CD4-positive, CD25-positive, alpha-beta regulatory T cell (primary cell): ENCODE data around the gene MAMSTR. TPM values are rescaled to one million over a fixed set of nuclear protein-coding genes. Genes with fewer than 3 reads are reported as not detected.

Experiments used
- ATAC-seq, 2 donors: fragments of 150-1000 bp; cut with Tn5 transposase; one replicate each; pipeline ENCODE4 v1.10.0; 2021; ENCODE audit warnings: low read depth in 2 of 2, moderate number of reproducible peaks in 2 of 2, moderate library complexity in 1 of 2
- DNase-seq, 3 donors: peaks; one replicate each; pipeline versions ENCODE4 v3.0.0 to v3.0.0-alpha.2; 2012 to 2022; ENCODE audit warnings: mixed read lengths in 1 of 3
- H3K27ac ChIP-seq: one replicate; pipeline ENCODE4 v1.7.0; 2013; ENCODE audit warnings: mild to moderate bottlenecking, low read length; ENCODE audit not compliant: insufficient read depth, poor library complexity, severe bottlenecking
- H3K27me3 ChIP-seq: one replicate; pipeline ENCODE4 v1.7.0; 2013; ENCODE audit warnings: low read length; ENCODE audit not compliant: control insufficient read depth, insufficient read depth
- H3K36me3 ChIP-seq: one replicate; pipeline ENCODE4 v1.7.0; 2013; ENCODE audit warnings: mild to moderate bottlenecking, low read length, moderate library complexity; ENCODE audit not compliant: control insufficient read depth, insufficient read depth
- H3K4me1 ChIP-seq: 2 replicates; pipeline ENCODE4 v1.7.0; 2013; ENCODE audit warnings: mild to moderate bottlenecking, low read length; ENCODE audit not compliant: insufficient read depth, control insufficient read depth, poor library complexity, severe bottlenecking
- H3K4me3 ChIP-seq: one replicate; pipeline ENCODE4 v1.7.0; 2013; ENCODE audit warnings: low read depth, mild to moderate bottlenecking, low read length, moderate library complexity
- H3K9me3 ChIP-seq, 2 experiments: 1 replicate in 1 of 2; 2 replicates in 1 of 2; pipeline ENCODE4 v1.7.0; 2013; ENCODE audit warnings: low read length in 2 of 2, mild to moderate bottlenecking in 1 of 2, moderate library complexity in 1 of 2; ENCODE audit not compliant: control insufficient read depth in 2 of 2
- H3K27ac Mint-ChIP-seq, 3 donors: one replicate each; pipeline ENCODE4 v1.8.0; 2020 to 2022; ENCODE audit warnings: mild to moderate bottlenecking in 3 of 3, mixed read lengths in 3 of 3, moderate library complexity in 2 of 3
- H3K27me3 Mint-ChIP-seq: one replicate; pipeline ENCODE4 v1.8.0; 2022; ENCODE audit warnings: mild to moderate bottlenecking, mixed read lengths
- H3K36me3 Mint-ChIP-seq: one replicate; pipeline ENCODE4 v1.8.0; 2020; ENCODE audit warnings: mixed read lengths
- H3K4me1 Mint-ChIP-seq, 4 donors: one replicate each; pipeline ENCODE4 v1.8.0; 2020 to 2022; ENCODE audit warnings: mixed read lengths in 4 of 4, mild to moderate bottlenecking in 1 of 4
- H3K4me3 Mint-ChIP-seq, 4 donors: one replicate each; pipeline ENCODE4 v1.8.0; 2020 to 2022; ENCODE audit warnings: mild to moderate bottlenecking in 4 of 4, mixed read lengths in 4 of 4, moderate library complexity in 3 of 4
- H3K9me3 Mint-ChIP-seq, 7 donors: one replicate each; pipeline ENCODE4 v1.8.0; 2020 to 2022; ENCODE audit warnings: mixed read lengths in 7 of 7, mild to moderate bottlenecking in 3 of 7, moderate library complexity in 2 of 7
- polyA plus RNA-seq, 4 donors: library from polyadenylated mRNA; unstranded; fragments of 300-500 nt; fragmentation: Illumina TruSeq; gene quantifications; one replicate each; pipeline ENCODE4 v1.2.3, GENCODE V29; 2021
- total RNA-seq: library from RNA; stranded (reverse); gene quantifications from one replicate; pipeline ENCODE4 v1.2.3, GENCODE V29; 2022

The MAMSTR gene
- total and polyA plus RNA-seq, 5 donors from 2014 or later = 0.17 to 1.1 (median 0.40) TPM

DNA sequence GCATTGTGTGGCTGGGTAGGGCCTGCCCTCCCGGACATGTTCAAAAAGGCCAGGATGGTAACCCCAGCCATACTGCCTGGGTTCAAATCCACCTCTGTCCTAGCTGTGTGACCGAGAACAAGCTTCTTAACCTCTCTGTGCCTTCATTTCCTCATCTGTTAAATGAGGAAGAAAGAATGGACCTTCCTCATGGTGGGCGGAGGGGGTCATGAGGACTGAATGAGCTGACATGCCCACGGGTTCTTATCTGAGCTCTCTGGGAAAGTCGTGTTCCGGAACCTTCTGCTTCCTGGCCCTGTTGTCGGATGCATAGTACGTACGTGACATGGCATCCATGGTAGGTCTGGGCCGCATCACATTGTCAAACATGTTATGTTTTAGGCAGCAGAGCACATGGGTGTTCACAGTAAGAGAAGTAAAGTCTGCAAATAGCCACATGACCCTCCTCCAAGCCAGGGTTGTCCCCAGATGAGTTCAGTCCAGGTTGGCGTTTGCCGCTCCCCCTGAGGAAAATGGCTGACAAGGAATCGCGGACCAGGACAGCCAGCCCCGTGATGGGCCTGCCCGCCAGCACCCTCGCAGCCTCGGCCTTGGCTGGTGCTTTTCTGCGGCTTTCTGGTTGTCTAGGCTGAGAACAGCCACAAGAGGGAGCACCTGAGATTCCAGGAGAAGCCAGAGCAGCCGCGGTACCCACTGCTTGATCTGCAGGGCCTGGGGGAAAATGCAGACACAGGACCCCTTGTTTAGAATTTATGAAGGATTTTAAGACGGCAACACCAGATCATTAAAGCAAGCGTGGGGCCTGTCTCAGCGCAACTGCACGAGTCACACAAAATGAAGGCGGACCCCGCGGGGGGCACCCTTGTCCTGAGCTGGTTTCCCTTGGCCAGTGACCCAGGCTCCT, 44.4 kb downstream of the MAMSTR start:
- Histone ChIP-seq H3K9me3 (no peaks in the 10 kb centered on the region), H3K4me1 (peaks cover 7% of the 10 kb centered on the region), H3K27ac (no peak overlapping the region), H3K36me3 (no peaks in the 10 kb centered on the region), H3K4me3 (no peak overlapping the region), H3K27me3 (no peaks in the 10 kb centered on the region)
- DNase-seq (peak; percentile 57 to 82 (median 80)), ATAC-seq (peak; percentile 75 to 81)
- no peaks in the 10 kb centered on the region for H3K9me3 Mint-ChIP-seq
- peaks cover 0 to 6% (median 5%) of the 10 kb centered on the region in 4 donors for H3K4me1 Mint-ChIP-seq
- peak overlapping the region in 2 of 3 donors; percentile 63 to 86 for H3K27ac Mint-ChIP-seq
- H3K4me3 Mint-ChIP-seq = no peak overlapping the region
- H3K27me3 Mint-ChIP-seq = no peaks in the 10 kb centered on the region
- no peaks in the 10 kb centered on the region for H3K36me3 Mint-ChIP-seq

GRCh38 chr19:48674216-48674809, 45.2 kb downstream of the MAMSTR start:
- H3K9me3 ChIP-seq = no peaks in the 10 kb centered on the region
- H3K27me3 Mint-ChIP-seq = no peaks in the 10 kb centered on the region
- no peaks in the 10 kb centered on the region for H3K27me3 ChIP-seq
- H3K4me3 Mint-ChIP-seq = no peak overlapping the region
- peaks cover 7% of the 10 kb centered on the region for H3K4me1 ChIP-seq
- ATAC-seq (no peak), DNase-seq (no peak)
- no peaks in the 10 kb centered on the region for H3K9me3 Mint-ChIP-seq
- H3K4me3 ChIP-seq = no peak overlapping the region
- no peaks in the 10 kb centered on the region for H3K36me3 ChIP-seq
- H3K4me1 Mint-ChIP-seq = peaks cover 0 to 6% (median 5%) of the 10 kb centered on the region in 4 donors
- H3K27ac Mint-ChIP-seq = no peak overlapping the region
- H3K27ac ChIP-seq = no peak overlapping the region
- no peaks in the 10 kb centered on the region for H3K36me3 Mint-ChIP-seq

GRCh38 chr19:48673436-48674100, 46.0 kb downstream of the MAMSTR start:
- Histone ChIP-seq H3K27ac (no peak overlapping the region), H3K4me3 (no peak overlapping the region), H3K27me3 (no peaks in the 10 kb centered on the region), H3K4me1 (peaks cover 7% of the 10 kb centered on the region), H3K9me3 (no peaks in the 10 kb centered on the region), H3K36me3 (no peaks in the 10 kb centered on the region)
- no peak for ATAC-seq
- no peak overlapping the region for H3K27ac Mint-ChIP-seq
- peaks cover 0 to 6% (median 5%) of the 10 kb centered on the region in 4 donors for H3K4me1 Mint-ChIP-seq
- H3K9me3 Mint-ChIP-seq = no peaks in the 10 kb centered on the region
- DNase-seq = no peak
- no peak overlapping the region for H3K4me3 Mint-ChIP-seq
- H3K36me3 Mint-ChIP-seq = no peaks in the 10 kb centered on the region
- no peaks in the 10 kb centered on the region for H3K27me3 Mint-ChIP-seq

GRCh38 chr19:48672994-48673393, 46.5 kb downstream of the MAMSTR start, which contains the start of gene NTN5:
TSS of gene NTN5 (minus strand) at chr19:48673017. CDS start at chr19:48670986, 2,031 bp downstream.
- H3K36me3 Mint-ChIP-seq = no peaks in the 10 kb centered on the region
- peak within 1 kb of the TSS in 1 of 4 donors; percentile 2 for H3K4me3 Mint-ChIP-seq

DNA sequence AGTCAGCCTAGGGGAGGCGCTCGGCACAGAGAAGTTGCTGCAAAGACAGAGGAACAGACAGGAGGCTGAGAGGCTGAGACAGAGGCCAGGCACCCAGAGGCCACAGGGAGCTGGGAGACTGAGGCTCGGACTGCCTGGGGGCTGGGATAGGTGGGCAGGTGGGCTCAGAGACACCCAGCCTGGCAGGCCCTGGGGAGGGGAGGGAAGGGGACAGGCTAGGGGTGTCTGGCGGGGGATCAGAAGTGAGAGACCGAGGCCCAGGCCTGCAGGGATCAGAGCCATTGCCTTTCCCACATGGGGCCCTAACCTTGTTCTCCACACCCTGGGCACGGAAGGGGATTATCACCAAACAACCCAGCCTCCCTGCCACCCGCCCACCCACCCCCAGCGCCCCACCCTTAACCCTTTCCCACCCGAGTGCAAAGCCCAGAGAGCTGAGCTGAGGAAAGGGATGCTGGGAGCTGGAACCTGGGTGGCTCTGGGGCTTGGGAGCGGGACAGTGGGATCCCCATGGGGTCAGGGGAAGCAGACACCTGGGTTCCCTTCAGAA, 48.0 kb downstream of the MAMSTR start:
- H3K4me3 ChIP-seq = no peak overlapping the region
- no peaks in the 10 kb centered on the region for H3K36me3 Mint-ChIP-seq
- no peaks in the 10 kb centered on the region for H3K36me3 ChIP-seq
- DNase-seq (no peak), ATAC-seq (no peak)
- no peaks in the 10 kb centered on the region for H3K9me3 ChIP-seq
- no peaks in the 10 kb centered on the region for H3K27me3 Mint-ChIP-seq
- no peaks in the 10 kb centered on the region for H3K9me3 Mint-ChIP-seq
- H3K27me3 ChIP-seq = no peaks in the 10 kb centered on the region
- peak overlapping the region in 1 of 3 donors; percentile 90 for H3K27ac Mint-ChIP-seq
- H3K4me1 Mint-ChIP-seq = peaks cover 0 to 6% (median 5%) of the 10 kb centered on the region in 4 donors
- H3K4me1 ChIP-seq = peaks cover 7% of the 10 kb centered on the region
- no peak overlapping the region for H3K4me3 Mint-ChIP-seq
- no peak overlapping the region for H3K27ac ChIP-seq

More at GRCh38 chr19:48672994-48673393, 46.5 kb downstream of the MAMSTR start, which contains the start of gene NTN5:
- Histone ChIP-seq H3K9me3 (no peaks in the 10 kb centered on the region), H3K27me3 (no peaks in the 10 kb centered on the region), H3K4me3 (no peak within 1 kb of the TSS), H3K27ac (no peak within 1 kb of the TSS), H3K36me3 (no peaks in the 10 kb centered on the region), H3K4me1 (peaks cover 7% of the 10 kb centered on the region)
- peaks cover 0 to 6% (median 5%) of the 10 kb centered on the region in 4 donors for H3K4me1 Mint-ChIP-seq
- H3K27me3 Mint-ChIP-seq = no peaks in the 10 kb centered on the region
- no peak within 1 kb of the TSS for H3K27ac Mint-ChIP-seq
- H3K9me3 Mint-ChIP-seq = no peaks in the 10 kb centered on the region
- DNase-seq = no peak
- no peak for ATAC-seq

DNA sequence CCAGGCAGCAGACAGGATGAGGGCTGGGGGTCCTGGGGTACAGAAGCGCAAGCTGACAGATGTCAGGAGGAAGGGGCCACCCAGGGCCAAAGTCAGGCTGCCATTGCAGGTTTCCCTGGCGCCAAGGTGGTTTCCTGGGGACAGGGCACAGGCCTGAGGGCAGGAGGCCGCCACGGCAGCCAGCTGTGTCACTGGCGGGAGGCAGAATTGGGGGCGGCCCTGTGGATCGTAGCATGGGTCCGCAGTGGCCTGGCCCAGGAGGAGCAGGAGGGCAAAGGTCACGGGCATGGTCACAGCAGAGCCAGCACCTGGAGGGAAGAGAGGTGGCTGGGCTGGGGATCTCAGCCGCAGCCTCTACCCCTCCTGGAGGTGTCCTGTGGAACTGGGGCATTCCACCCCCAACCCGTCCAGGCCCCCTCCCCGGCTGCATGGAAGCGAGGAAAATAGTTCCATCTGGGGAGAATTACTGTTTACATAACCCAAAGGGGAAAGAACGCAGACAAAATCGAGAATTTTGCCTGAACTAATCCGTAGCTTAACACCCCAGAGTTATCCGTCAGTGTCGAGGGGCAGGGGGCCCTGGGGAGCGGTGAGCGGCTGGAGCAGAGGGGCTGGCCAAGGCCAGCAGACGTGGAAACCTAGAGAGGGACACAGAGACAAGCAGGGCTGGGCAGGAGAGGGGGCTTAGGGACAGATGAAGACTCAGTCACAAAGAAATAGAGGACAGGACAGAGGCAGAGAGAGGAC, 48.7 kb downstream of the MAMSTR start:
- Mint-ChIP-seq H3K4me3 (no peak overlapping the region), H3K36me3 (no peaks in the 10 kb centered on the region), H3K27me3 (no peaks in the 10 kb centered on the region), H3K9me3 (no peaks in the 10 kb centered on the region), H3K27ac (peak overlapping the region in 1 of 3 donors; percentile 90), H3K4me1 (peaks cover 0 to 6% (median 5%) of the 10 kb centered on the region in 4 donors)
- peaks cover 7% of the 10 kb centered on the region for H3K4me1 ChIP-seq
- DNase-seq = no peak
- no peak overlapping the region for H3K4me3 ChIP-seq
- no peaks in the 10 kb centered on the region for H3K27me3 ChIP-seq
- H3K36me3 ChIP-seq = no peaks in the 10 kb centered on the region
- no peak for ATAC-seq
- no peak overlapping the region for H3K27ac ChIP-seq
- no peaks in the 10 kb centered on the region for H3K9me3 ChIP-seq
